SW 1271 (cell line): ENCODE measurements around the gene RPS3A.
"Not testable (repeated sequence)": the region's sequence is repeated elsewhere in the genome, so short reads cannot be mapped to it uniquely, and the experiment has no call there.

Source experiments
- DNase-seq, 2 experiments: peaks; one replicate each; lab custom pipeline; 2025; lab: John Stamatoyannopoulos, UW

Gene RPS3A

GRCh38 chr4:151099229-151099975, at the start of gene RPS3A:
Gene RPS3A, plus strand, starts transcription at chr4:151099628. Its CDS starts 25 bp downstream, at chr4:151099653.
- DNase-seq = peak; percentile 87 to 91

GRCh38 chr4:151052785-151053184, 46.6 kb upstream of the RPS3A start:
- no peak for DNase-seq

GRCh38 chr4:151055539-151055938, 43.9 kb upstream of the RPS3A start:
- no peak for DNase-seq

- not testable (repeated sequence) for DNase-seq
Observed at GRCh38 chr4:151063143-151063542, 36.3 kb upstream of the RPS3A start.

GRCh38 chr4:151067316-151067970, 32.0 kb upstream of the RPS3A start:
- DNase-seq = no peak

GRCh38 chr4:151074416-151074916, 25.0 kb upstream of the RPS3A start:
- DNase-seq = no peak

GRCh38 chr4:151077978-151078377, 21.4 kb upstream of the RPS3A start:
- not testable (repeated sequence) for DNase-seq

- DNase-seq = no peak
Observed at GRCh38 chr4:151087467-151087866, 12.0 kb upstream of the RPS3A start.

GRCh38 chr4:151091047-151091446, 8.4 kb upstream of the RPS3A start:
- DNase-seq = no peak

- no peak for DNase-seq
Observed at GRCh38 chr4:151092488-151092887, 6.9 kb upstream of the RPS3A start.

GRCh38 chr4:151093203-151093602, 6.2 kb upstream of the RPS3A start:
- no peak for DNase-seq

- DNase-seq = no peak
Observed at GRCh38 chr4:151094290-151094751, 5.1 kb upstream of the RPS3A start.

- DNase-seq = no peak
Observed at GRCh38 chr4:151095142-151095541, 4.3 kb upstream of the RPS3A start.

- DNase-seq = no peak
Observed at GRCh38 chr4:151097759-151098158, 1.7 kb upstream of the RPS3A start.

GRCh38 chr4:151098979-151099228, 524 bp upstream of the RPS3A start:
- DNase-seq = no peak

- no peak for DNase-seq
Observed at GRCh38 chr4:151099976-151100417, 569 bp downstream of the RPS3A start.

- no peak for DNase-seq
Observed at GRCh38 chr4:151100531-151100930, 1.1 kb downstream of the RPS3A start.

GRCh38 chr4:151103758-151104157, 4.3 kb downstream of the RPS3A start:
- no peak for DNase-seq

GRCh38 chr4:151104621-151105020, 5.2 kb downstream of the RPS3A start:
- no peak for DNase-seq

- no peak for DNase-seq
Observed at GRCh38 chr4:151105454-151106032, 6.1 kb downstream of the RPS3A start.

- DNase-seq = no peak
Observed at GRCh38 chr4:151107063-151107462, 7.6 kb downstream of the RPS3A start.

GRCh38 chr4:151110236-151110635, 10.8 kb downstream of the RPS3A start:
- DNase-seq = no peak

GRCh38 chr4:151114338-151114737, 14.9 kb downstream of the RPS3A start:
- DNase-seq = no peak
